SH-SY5Y (cell line): ENCODE results near the gene MRPL48.

Experiments used
- GATA2 ChIP-seq: IDR thresholded peaks from 2 replicates; pipeline ENCODE4 v1.6.1; 2011; ENCODE audit warnings: mild to moderate bottlenecking, low read depth, low read length
- GATA3 ChIP-seq: IDR thresholded peaks from 2 replicates; pipeline ENCODE4 v1.6.1; 2011; ENCODE audit warnings: low read depth, mild to moderate bottlenecking, low read length, moderate library complexity

Gene MRPL48

DNA sequence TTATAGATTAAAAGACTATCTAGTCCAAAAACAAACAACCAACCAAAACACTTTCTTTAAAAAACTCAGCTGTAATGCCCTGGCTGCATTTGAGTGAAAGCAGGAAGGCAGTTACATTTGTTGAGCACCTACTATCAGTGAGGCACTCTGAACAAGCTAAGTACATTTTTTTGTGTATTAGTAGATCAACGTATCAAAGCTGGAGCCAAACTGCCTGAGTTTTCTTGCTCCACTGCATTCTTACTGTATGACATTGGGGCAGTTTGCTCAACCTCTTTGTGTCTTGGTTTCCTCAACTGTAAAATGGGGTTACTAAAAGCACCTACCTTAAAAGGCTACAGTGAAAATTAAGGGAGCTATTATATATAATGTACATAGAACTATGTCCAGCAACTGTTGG is 67.0 kb downstream of the MRPL48 start:
- TF ChIP-seq GATA3 (no peak), GATA2 (no peak)

DNA sequence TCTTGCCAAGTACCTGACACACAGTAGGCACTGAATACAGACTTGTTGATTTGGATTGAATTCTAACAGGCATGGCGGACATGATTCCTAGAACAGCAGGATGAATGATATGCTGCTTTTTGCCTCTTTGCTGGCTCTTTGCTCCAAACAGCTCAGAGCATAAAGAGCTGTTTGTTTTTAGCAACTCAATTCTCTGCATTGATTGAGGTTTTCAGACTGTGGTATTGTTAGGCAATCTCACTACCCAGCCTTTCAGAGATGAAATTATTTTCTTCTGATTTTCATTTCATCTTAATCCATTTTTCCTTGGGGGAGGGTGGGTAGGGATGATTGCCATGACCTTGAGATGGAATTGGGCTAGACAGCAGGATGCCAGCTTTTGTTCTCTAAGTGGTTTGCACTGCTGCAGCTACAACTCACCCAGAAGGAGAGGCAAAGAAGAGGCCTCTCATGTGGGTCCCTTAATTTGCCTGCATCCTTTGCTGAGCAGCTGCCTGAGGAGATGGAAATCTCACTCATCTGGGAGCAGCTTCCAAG is 68.4 kb downstream of the MRPL48 start:
- TF ChIP-seq GATA2: peak; percentile 25; the same call in 1 of the 2 replicates
- TF ChIP-seq GATA3: no peak

DNA sequence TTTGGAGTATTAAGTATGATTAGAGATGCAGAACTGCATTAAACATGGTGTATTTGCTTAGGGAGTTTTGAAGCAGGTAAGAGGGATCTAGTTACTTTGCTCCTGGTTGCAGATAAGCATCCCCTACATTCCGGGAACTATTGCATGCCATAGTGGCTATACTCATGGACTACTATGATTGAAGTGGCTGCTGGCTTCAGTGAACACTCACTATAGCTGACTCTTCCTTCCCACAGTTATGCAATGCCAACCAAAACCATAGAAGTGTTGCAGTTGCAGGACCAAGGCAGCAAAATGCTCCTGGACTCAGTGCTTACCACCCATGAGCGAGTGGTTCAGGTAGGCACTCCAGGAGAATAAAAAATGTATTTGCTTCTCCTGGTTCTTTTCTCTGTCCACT is 72.0 kb downstream of the MRPL48 start:
- TF ChIP-seq GATA3 (no peak), GATA2 (no peak)

DNA sequence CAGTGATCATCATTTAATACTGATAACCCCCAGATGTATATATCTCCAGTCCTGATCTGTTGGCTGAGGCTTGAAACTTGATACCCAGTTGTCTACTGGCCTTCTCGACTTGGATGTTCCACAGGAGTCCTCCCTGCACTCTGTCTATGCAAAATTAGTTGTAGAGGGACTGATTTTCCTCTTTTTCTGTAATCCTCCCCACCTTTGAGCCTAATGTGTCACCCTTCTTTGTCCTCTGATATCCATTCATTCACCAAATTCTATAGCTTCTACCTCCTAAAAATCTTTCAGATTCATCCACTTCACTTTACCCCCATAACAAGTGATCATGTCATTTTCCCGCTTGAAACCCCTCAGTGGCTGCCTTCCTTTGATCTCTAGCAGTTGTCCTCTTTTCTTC is 72.5 kb downstream of the MRPL48 start:
- TF ChIP-seq GATA3 (no peak), GATA2 (no peak)

DNA sequence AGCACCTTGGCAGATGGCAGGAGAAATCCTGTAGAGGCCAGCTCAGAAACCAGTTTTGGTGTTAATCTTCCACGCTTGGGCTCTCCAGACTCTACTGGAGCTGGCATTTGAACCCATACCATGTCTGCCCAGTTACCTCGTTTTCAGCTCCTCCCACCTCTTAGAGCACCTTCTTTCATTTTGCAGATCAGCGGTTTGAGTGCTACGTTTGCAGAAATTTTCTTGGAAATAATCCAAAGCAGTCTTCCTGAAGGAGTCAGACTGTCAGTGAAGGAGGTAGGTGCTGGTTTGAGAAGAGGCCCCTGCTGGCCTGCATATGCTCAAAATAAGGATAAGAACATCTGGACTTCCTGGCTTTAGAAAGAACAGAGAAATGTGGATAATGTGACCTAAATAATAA is 75.3 kb downstream of the MRPL48 start:
- no peak for TF ChIP-seq GATA2

DNA sequence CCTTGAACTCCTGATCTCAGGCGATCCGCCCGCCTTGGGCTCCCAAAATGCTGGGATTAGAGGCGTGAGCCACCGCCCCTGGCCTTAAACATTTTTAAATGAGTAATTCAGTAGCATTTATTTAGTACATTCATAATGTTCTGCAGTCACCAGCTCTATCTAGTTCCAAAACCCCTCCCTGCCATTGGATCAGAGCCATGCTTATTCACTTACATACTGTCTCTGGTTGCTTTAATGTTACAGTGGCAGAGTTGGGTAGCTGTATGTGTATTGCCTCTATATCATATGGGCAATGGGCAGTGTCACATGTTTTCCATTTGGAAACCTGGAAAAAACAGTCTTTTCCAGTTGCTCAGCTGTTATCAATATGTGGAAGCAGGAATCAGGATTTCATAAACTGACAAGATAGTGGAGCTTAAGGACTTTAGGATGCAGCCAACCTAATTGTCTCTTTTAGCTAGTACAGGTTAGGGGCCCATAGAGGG is 78.5 kb downstream of the MRPL48 start:
- TF ChIP-seq GATA3 (no peak), GATA2 (no peak)

DNA sequence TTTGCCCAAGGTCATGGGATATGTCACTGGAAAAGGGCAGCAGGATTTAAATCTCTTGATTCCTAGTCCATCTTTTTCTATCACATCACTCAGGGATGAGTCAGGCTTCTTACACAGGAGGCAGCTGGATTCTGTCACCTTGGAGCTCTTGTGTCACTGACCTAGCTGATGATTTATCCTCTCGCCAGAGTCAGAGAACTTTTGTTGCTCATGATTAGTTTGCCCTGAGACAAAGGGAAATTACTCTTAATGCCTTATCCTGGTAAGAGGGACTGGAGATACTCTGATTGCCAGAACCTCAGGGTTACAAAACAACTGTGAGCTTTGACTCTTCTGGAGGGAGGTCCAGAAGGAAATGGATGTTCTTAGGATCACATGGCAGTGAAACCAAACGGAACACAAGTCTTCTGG is 78.9 kb downstream of the MRPL48 start:
- TF ChIP-seq GATA2 (no peak), GATA3 (no peak)

DNA sequence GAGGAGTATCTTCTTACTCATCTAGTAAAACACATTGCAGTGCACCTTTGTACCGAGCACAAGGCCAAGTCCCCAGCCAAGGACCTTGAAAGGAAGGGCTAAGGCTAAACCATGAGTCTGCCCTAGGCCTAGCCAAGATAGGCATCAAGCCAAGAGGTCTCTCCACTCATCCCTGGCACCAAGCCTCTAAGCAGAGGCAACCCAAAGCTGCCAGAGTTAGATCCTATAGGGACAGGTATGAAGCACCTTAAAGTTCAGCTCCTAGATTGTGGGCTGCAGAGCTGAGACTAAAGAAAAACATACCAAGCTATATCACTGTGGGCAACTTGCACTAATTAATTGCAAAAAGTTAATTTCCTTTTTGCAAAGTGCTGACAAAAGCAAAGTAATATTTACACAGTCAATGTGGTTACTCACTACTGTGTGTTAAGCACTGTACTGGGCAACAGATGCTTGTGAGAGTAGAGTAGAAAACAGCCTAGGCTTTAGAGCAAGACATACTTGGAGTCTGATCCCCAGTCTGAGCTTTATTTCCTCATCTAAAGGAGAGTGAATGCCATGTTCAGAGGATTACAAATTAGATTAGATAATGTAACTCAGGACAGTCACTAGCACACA is 81.8 kb downstream of the MRPL48 start:
- TF ChIP-seq GATA2: no peak

DNA sequence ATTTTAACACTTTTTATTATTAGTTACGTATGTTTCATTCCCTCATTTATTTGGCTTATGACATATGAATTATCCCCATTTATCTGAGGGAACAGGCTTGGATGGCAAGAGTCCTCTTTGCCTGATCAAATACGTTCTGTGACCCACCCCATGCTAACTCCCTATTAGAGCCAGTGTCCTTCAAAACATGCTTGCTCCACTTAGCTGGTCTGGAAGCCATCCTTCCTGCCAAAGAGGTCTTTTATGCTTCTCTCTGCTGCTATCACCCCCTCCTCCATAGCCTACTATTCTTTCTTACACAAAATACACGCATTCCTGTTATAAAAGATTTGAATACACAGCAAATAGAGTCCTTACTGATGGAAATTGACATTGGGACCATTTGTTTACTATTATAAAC is 82.6 kb downstream of the MRPL48 start:
- no peak for TF ChIP-seq GATA3
- TF ChIP-seq GATA2: no peak

DNA sequence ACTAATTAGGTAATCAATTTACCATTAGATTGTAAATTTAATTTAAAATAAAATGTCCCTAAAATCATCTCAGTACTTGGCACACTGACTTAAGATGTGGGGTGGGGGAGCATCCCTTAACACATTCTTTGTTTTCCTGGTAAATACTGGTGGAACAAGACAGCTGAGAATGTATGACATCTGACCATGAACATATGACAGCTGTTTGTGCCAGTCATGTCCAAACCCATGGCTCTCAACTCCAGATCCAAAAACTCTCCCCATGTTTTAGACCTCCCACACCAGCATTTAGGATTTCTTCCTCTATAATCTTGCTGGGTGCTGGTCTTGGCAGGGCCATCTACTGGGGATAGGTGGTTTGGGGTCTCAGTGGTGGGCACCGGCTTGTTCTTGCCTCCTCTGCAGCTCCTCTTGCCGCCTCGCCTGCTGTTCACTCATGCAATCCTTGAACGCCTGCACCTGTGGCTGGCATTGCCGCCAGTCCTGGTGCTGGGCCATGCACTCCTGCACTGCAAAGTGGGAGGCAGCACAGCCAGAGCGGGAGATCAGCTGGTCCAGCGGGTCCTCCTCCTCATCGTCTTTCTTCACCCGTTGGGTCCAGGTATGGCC is 85.2 kb downstream of the MRPL48 start:
- TF ChIP-seq GATA3 (no peak), GATA2 (no peak)

DNA sequence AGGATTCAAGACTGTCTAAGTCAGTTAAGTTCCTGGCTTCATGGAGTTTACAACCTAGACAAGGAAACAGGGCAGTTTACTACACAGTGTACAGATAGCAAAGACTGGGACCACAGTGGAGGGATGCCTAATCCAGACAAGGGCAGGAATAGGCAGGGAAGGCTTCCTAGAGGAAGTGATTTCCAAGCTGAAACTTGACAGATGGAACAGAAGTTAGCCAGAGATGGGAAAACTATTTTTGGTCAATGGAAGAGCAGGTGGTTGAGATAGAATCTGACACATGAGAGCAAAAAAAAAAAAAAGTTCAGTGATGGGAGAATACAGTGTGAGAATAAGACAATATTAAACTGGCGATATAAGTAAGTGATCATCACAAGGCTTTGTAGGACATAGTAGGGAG is 87.7 kb downstream of the MRPL48 start:
- no peak for TF ChIP-seq GATA2
- no peak for TF ChIP-seq GATA3

DNA sequence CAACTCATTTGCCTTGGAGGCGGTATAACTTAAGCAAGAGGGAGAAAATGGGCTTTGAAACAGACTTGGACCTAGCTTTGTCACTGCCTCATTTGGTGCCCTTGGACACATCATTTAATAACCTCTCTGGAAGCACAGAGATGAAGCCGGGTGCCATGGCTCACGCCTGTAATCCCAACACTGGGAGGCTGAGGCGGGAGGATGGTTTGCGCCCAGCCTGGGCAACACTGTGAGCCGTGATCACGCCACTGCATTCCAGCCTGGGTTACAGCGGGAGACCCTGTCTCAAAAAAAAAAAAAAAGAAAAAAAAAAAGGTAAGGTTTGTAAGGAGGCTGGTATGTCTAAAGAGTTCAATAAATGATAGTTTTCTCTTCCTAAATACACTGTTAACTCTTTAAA is 88.2 kb downstream of the MRPL48 start:
- TF ChIP-seq GATA3 (no peak), GATA2 (no peak)

DNA sequence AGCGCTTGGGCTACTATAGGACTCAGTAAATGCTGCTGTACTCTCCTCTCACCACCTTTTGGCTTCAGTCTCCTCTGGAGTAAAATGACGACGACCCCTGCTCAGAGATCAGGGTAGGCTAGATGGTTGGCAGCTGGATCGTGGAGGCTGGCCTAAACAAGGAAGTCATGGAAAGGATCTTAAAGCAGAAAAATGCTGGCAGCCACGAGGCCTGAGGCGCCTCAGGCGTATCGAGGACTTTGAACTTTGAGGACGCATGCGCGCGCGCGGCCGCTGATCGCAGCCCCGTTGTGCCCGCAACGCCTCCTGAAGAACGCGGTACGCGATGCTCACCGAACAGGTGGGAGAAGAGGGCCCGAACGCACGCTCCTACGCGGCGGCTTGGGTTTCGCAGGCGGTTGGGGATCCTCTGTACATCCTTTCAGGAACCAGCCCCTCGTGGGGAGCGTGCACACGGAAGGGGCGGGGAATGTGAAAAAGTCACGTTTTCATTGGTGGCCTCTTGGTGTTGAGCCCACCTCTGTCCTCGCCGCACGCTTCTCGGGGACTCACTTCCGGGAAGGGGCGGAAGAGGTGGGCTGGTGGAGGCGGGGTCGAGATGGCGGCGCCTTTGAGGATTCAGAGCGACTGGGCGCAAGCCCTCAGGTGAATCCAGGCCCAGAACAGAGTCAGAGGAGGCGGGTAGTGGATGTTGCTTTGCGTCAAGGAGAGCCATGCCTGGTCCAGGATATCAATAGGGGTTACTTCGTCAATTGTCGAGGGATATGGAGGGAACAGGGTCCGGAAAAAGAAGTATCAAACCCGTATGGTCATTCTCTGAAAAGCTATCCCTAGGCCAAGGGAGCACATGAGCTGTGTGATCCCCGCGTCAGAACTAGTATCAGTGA is 89.0 kb downstream of the MRPL48 start, which contains the start of the genes COA4 and PAAF1:
TSS of gene COA4 (minus strand) at position 423 of the 887 bp plus-strand sequence. CDS start 3,468 bp downstream, outside the sequence.
TSS of gene PAAF1 (plus strand) at position 576 of the 887 bp plus-strand sequence. CDS start at position 599, 23 bp downstream.
- no peak for TF ChIP-seq GATA3
- TF ChIP-seq GATA2: no peak

DNA sequence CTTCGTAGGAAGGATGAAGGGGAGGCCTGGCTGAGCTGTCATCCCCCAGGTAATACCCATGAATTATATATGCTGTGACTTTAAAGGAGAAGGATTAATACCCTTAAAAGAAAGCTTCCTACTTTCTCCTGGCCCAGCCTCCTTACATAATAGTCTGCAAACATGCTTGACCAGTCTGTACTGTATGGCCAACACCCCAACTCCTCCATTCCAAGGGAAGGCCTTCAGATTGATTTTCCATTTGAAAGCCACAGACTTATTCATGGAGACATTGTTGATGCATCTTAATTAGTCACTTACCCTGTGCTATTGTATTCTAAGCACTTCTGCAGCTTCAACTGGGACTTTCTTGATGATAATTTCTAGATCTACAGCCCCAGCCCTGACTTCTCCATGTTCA is 91.1 kb downstream of the MRPL48 start:
- TF ChIP-seq GATA3 (no peak), GATA2 (no peak)

DNA sequence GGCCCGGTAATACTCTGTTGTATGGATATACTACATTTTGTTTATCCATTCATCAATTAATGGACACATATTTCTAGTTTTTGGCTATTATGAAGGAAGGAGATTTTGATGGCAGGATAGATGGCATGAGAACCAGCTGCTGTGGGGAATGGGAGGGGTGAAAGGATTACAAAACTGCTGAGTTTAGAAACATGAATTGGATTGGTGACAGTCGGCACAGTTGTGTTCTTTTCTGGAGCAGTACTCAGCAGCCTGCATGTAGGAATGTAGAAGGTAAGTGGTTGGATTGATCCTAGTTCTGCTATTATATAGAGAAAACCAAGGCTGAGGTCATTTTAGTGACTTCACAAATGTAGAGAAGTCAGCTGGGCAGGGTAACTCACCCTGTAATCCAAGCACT is 96.2 kb downstream of the MRPL48 start:
- no peak for TF ChIP-seq GATA2
- no peak for TF ChIP-seq GATA3
